ENCODE measurements around the gene TMEM33. TPM values are rescaled to one million over a fixed set of nuclear protein-coding genes. Genes with fewer than 3 reads are reported as not detected.
A peak's percentile ranks its signal among the peaks of the same experiment; 100 is the strongest.

The TMEM33 gene
- polyA plus RNA-seq, 1 of the 3 experiments (the other 2 are of a cell fraction): 31.2 TPM

DNA sequence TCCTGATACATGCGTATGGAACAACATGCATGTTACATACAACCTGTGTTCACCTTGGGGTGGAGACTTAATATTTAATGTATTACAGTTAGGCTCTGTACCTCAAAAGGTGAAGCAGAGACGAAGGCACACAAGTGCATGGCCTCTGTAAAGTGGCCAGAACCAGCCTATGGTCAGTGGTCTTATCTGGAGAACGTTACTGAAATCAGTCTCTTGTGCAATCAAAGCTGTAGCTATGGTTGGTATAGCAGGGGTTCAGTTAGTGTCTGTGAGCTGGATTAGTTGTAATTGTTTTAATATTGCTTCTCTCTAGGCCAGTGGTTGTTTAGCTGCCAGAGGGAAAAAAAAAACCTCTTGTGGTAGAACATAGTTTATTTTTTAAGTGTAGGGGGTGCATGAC, 2.2 kb upstream of the TMEM33 start:
- peaks cover 11% of the 10 kb centered on the region; the same call in 1 of the 2 replicates for H4K20me1 ChIP-seq (ENCODE audit: insufficient read depth)

DNA sequence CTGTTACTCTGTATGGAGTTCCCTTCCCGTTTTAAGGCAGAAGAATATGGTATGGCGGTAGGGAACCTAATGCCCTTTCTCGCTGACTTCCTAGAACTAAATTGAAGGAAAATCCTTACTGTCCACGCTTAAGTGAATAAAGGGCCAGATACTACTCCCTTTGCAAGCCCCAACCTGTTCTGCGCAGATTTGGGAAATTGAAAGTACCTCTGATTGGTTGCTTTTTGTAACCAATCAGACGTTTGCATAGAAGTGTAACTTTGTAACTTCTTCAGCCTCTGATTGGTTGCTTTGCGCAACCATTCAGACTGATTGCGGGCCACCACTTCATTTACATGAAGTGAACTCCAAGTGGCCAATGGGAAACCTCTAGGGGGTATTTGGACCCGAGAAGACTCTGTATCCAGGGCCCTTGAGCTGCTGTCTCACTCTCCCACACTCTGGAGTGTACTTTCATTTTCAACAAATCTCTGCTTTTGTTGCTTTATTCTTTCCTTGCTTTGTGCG, 1.2 kb upstream of the TMEM33 start:
- Histone ChIP-seq H3K9me2 (no peaks in the 10 kb centered on the region), H3K27me3 (ENCODE audit: insufficient read depth) (no peaks in the 10 kb centered on the region), H4K20me1 (ENCODE audit: insufficient read depth) (peaks cover 18% of the 10 kb centered on the region), H3K79me2 (ENCODE audit: insufficient read depth) (peaks cover 41% of the 10 kb centered on the region), H3F3A (replicated peaks; ENCODE audit: insufficient read depth) (no peaks in the 10 kb centered on the region), H3K4me1 (ENCODE audit: control insufficient read depth in 1 of 2, insufficient read depth in 2 of 2, low read depth in 1 of 2, low read length in 1 of 2) (peaks cover 8 to 21% of the 10 kb centered on the region in 2 experiments; a peak in 3 of 4 replicates), H3K36me3 (replicated peaks in 1 of 2; ENCODE audit: control insufficient read depth in 1 of 2, insufficient read depth in 2 of 2, low read length in 1 of 2) (peaks cover 17 to 18% of the 10 kb centered on the region in 2 experiments), H3K4me2 (no peak overlapping the region), H3K27ac (ENCODE audit: low read depth in 2 of 2, low read length in 1 of 2) (no peak overlapping the region), H3K9me3 (no peaks in the 10 kb centered on the region), H3K4me3 (ENCODE audit: low read depth in 2 of 2, low read length in 1 of 2) (no peak overlapping the region; a peak in 1 of 4 replicates), H3K9ac (no peak overlapping the region), H2AFZ (ENCODE audit: low read depth) (peak overlapping the region; percentile 86)
- ChIA-PET CTCF (interaction anchor here (5.9 kb wide), 1 partner anchor 241 kb away, joined by 25 read pairs; no protein-coding TSS in a partner anchor), POLR2A (interaction anchor here (0.8 to 1.6 kb wide), 6 partner anchors 10 to 186 kb away, joined by 3 to 12 read pairs (median 4); partner anchors contain the start of genes PHOX2B and SLC30A9)
- WGBS (ENCODE audit: low lambda C conversion rate): 89% methylated on average over 10 of the region's 10 CpGs
- DNase-seq: no peak
- TF ChIP-seq, protein P1, sequence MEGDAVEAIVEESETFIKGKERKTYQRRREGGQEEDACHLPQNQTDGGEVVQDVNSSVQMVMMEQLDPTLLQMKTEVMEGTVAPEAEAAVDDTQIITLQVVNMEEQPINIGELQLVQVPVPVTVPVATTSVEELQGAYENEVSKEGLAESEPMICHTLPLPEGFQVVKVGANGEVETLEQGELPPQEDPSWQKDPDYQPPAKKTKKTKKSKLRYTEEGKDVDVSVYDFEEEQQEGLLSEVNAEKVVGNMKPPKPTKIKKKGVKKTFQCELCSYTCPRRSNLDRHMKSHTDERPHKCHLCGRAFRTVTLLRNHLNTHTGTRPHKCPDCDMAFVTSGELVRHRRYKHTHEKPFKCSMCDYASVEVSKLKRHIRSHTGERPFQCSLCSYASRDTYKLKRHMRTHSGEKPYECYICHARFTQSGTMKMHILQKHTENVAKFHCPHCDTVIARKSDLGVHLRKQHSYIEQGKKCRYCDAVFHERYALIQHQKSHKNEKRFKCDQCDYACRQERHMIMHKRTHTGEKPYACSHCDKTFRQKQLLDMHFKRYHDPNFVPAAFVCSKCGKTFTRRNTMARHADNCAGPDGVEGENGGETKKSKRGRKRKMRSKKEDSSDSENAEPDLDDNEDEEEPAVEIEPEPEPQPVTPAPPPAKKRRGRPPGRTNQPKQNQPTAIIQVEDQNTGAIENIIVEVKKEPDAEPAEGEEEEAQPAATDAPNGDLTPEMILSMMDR (IDR thresholded peaks at IDR 0.05): no peak
- TF ChIP-seq, protein P2, sequence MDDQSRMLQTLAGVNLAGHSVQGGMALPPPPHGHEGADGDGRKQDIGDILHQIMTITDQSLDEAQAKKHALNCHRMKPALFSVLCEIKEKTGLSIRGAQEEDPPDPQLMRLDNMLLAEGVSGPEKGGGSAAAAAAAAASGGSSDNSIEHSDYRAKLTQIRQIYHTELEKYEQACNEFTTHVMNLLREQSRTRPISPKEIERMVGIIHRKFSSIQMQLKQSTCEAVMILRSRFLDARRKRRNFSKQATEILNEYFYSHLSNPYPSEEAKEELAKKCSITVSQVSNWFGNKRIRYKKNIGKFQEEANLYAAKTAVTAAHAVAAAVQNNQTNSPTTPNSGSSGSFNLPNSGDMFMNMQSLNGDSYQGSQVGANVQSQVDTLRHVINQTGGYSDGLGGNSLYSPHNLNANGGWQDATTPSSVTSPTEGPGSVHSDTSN (IDR thresholded peaks at IDR 0.05): no peak
- TF ChIP-seq NFIC (IDR thresholded peaks at IDR 0.05; ENCODE audit: borderline replicate concordance): no peak
- TF ChIP-seq RCOR1 (IDR thresholded peaks at IDR 0.05; ENCODE audit: low read length): no peak
- TF ChIP-seq FOSL2 (IDR thresholded peaks at IDR 0.05; ENCODE audit: borderline replicate concordance, low read depth): no peak
- TF ChIP-seq FOXJ3 (CRISPR knock-in tag; IDR thresholded peaks at IDR 0.05): no peak
- TF ChIP-seq POLR2AphosphoS5 (IDR thresholded peaks at IDR 0.05; ENCODE audit: low read depth, low read length): no peak
- no peak for TF ChIP-seq SMC3 (IDR thresholded peaks at IDR 0.05; ENCODE audit: low read depth, low read length)
- no peak for TF ChIP-seq YY1 (IDR thresholded peaks at IDR 0.05; ENCODE audit: low read depth)
- no peak for TF ChIP-seq FOXM1 (IDR thresholded peaks at IDR 0.05; ENCODE audit: low read depth)
- TF ChIP-seq USF1 (IDR thresholded peaks at IDR 0.05; ENCODE audit: borderline replicate concordance, low read depth): no peak
- TF ChIP-seq MEF2A (IDR thresholded peaks at IDR 0.05; ENCODE audit: borderline replicate concordance, low read depth): no peak
- no peak for TF ChIP-seq SIN3A (IDR thresholded peaks at IDR 0.05; ENCODE audit: borderline replicate concordance, low read depth, low read length)
- TF ChIP-seq GABPA (IDR thresholded peaks at IDR 0.05; ENCODE audit: low read depth): no peak
- TF ChIP-seq RXRA (IDR thresholded peaks at IDR 0.05; ENCODE audit: borderline replicate concordance, low read depth): no peak
- TF ChIP-seq RFX5 (IDR thresholded peaks at IDR 0.05; ENCODE audit: low read length): no peak
- no peak for TF ChIP-seq TEAD4 (IDR thresholded peaks at IDR 0.05; ENCODE audit: borderline replicate concordance, insufficient read depth)
- no peak for TF ChIP-seq NRF1 (IDR thresholded peaks at IDR 0.05; ENCODE audit: low read depth, low read length)
- TF ChIP-seq RAD21 (IDR thresholded peaks at IDR 0.05; ENCODE audit: low read length): no peak

More for the DNA sequence above, 2.2 kb upstream of the TMEM33 start:
- no peak overlapping the region for H3K4me3 ChIP-seq (ENCODE audit: low read depth in 2 of 2, low read length in 1 of 2)
- no peak overlapping the region for H3K9ac ChIP-seq
- WGBS (ENCODE audit: low lambda C conversion rate): 60% methylated on average over 3 of the region's 3 CpGs
- no peak overlapping the region for H3K4me2 ChIP-seq
- CTCF ChIA-PET: interaction anchor here (1.0 kb wide), 1 partner anchor 64 kb away, joined by 3 read pairs; no protein-coding TSS in a partner anchor
- peaks cover 6 to 21% of the 10 kb centered on the region in 2 experiments; a peak in 3 of 4 replicates for H3K4me1 ChIP-seq (ENCODE audit: control insufficient read depth in 1 of 2, insufficient read depth in 2 of 2, low read depth in 1 of 2, low read length in 1 of 2)
- no peak overlapping the region for H2AFZ ChIP-seq (ENCODE audit: low read depth)
- peaks cover 30% of the 10 kb centered on the region for H3K79me2 ChIP-seq (ENCODE audit: insufficient read depth)
- no peaks in the 10 kb centered on the region for H3K9me2 ChIP-seq
- peaks cover 7 to 8% of the 10 kb centered on the region in 2 experiments for H3K36me3 ChIP-seq (replicated peaks in 1 of 2; ENCODE audit: control insufficient read depth in 1 of 2, insufficient read depth in 2 of 2, low read length in 1 of 2)
- POLR2A ChIA-PET: no interaction called here
- H3K9me3 ChIP-seq: no peaks in the 10 kb centered on the region
- H3F3A ChIP-seq (replicated peaks; ENCODE audit: insufficient read depth): no peaks in the 10 kb centered on the region
- no peak for DNase-seq
- TF ChIP-seq NRF1 (IDR thresholded peaks at IDR 0.05; ENCODE audit: low read depth, low read length) (no peak), MEF2A (IDR thresholded peaks at IDR 0.05; ENCODE audit: borderline replicate concordance, low read depth) (no peak), NFIC (IDR thresholded peaks at IDR 0.05; ENCODE audit: borderline replicate concordance) (no peak), RFX5 (IDR thresholded peaks at IDR 0.05; ENCODE audit: low read length) (no peak), GABPA (IDR thresholded peaks at IDR 0.05; ENCODE audit: low read depth) (no peak), CHD2 (IDR thresholded peaks at IDR 0.05; ENCODE audit: low read length, partially characterized antibody) (no peak), EP300 (IDR thresholded peaks at IDR 0.05; ENCODE audit: borderline replicate concordance in 1 of 2, low read depth in 1 of 2, low read length in 1 of 2) (no peak), SMC3 (IDR thresholded peaks at IDR 0.05; ENCODE audit: low read depth, low read length) (no peak), TEAD4 (IDR thresholded peaks at IDR 0.05; ENCODE audit: borderline replicate concordance, insufficient read depth) (no peak), SIN3A (IDR thresholded peaks at IDR 0.05; ENCODE audit: borderline replicate concordance, low read depth, low read length) (no peak), TAF1 (IDR thresholded peaks at IDR 0.05; ENCODE audit: borderline replicate concordance, low read depth, low read length) (no peak), EZH2phosphoT487 (IDR thresholded peaks at IDR 0.05; ENCODE audit: borderline replicate concordance, low read depth) (no peak), GATA2 (CRISPR knock-in tag; IDR thresholded peaks at IDR 0.05) (no peak), RAD21 (IDR thresholded peaks at IDR 0.05; ENCODE audit: low read length) (no peak)
- TF ChIP-seq, protein P3, sequence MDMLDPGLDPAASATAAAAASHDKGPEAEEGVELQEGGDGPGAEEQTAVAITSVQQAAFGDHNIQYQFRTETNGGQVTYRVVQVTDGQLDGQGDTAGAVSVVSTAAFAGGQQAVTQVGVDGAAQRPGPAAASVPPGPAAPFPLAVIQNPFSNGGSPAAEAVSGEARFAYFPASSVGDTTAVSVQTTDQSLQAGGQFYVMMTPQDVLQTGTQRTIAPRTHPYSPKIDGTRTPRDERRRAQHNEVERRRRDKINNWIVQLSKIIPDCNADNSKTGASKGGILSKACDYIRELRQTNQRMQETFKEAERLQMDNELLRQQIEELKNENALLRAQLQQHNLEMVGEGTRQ (IDR thresholded peaks at IDR 0.05; ENCODE audit: borderline replicate concordance, low read depth, low read length): no peak
- H3K27me3 ChIP-seq (ENCODE audit: insufficient read depth): no peaks in the 10 kb centered on the region
- H3K27ac ChIP-seq (ENCODE audit: low read depth in 2 of 2, low read length in 1 of 2): no peak overlapping the region
